ENCODE data around the gene OPHN1.

GRCh38 chrX:68249903-68250302 is 183.4 kb downstream of the OPHN1 start:
- TF ChIP-seq CTCF (IDR thresholded peaks at IDR 0.05; ENCODE audit: low read depth, low read length, poor library complexity, severe bottlenecking) (no peak), EZH2phosphoT487 (IDR thresholded peaks at IDR 0.05; ENCODE audit: borderline replicate concordance, low read length) (no peak)

Data from DOHH2 (cell line).